Left lung (tissue), 10 donors: ENCODE measurements around the gene PLA2R1. TPM values are rescaled to one million over a fixed set of nuclear protein-coding genes. Genes with fewer than 3 reads are reported as not detected.
"Not testable (repeated sequence)": the region's sequence is repeated elsewhere in the genome, so short reads cannot be mapped to it uniquely, and the experiment has no call there.

Experiments used
- ATAC-seq: fragments of 200-7000 bp; cut with Tn5 transposase; one replicate; pipeline ENCODE4 v1.9.1; 2020; ENCODE audit warnings: moderate library complexity
- DNase-seq, 4 donors: peaks; one replicate each; pipeline ENCODE4 v3.0.0-alpha.2; 2013 to 2020
- H3K27ac ChIP-seq, 2 donors: fragments of 200-600 bp; sonication (generic) in 1 of 2; one replicate each; pipeline versions ENCODE4 v1.5.0 to v1.8.0; 2020 to 2021
- H3K27me3 ChIP-seq, 2 donors: fragments of 200-600 bp; sonication (generic) in 1 of 2; one replicate each; pipeline versions ENCODE4 v1.5.0 to v1.8.0; 2020 to 2021
- H3K36me3 ChIP-seq, 2 donors: fragments of 200-600 bp; sonication (generic) in 1 of 2; one replicate each; pipeline versions ENCODE4 v1.5.0 to v1.8.0; 2020 to 2021
- H3K4me1 ChIP-seq, 2 donors: fragments of 200-600 bp; one replicate each; pipeline ENCODE4 v1.8.0; 2021
- H3K4me3 ChIP-seq, 2 donors: fragments of 200-600 bp; sonication (generic) in 1 of 2; one replicate each; pipeline versions ENCODE4 v1.5.0 to v1.8.0; 2020 to 2021; ENCODE audit warnings: mild to moderate bottlenecking in 1 of 2
- H3K9me3 ChIP-seq, 2 donors: fragments of 200-600 bp; sonication (generic) in 1 of 2; one replicate each; pipeline versions ENCODE4 v1.5.0 to v1.8.0; 2020 to 2021
- CTCF ChIP-seq, 2 donors: fragments of 200-600 bp; sonication (generic) in 1 of 2; IDR thresholded peaks; one replicate each; pipeline versions ENCODE4 v1.5.0 to v1.8.0; 2021; ENCODE audit warnings: antibody characterized with exemption in 2 of 2
- intact Hi-C, 2 donors: fragments of 100-400 bp; cut with DNase I; formaldehyde crosslinking; loops; one replicate each; pipeline versions ENCODE4 v1.11.2 to v1.14.2; 2022
- polyA plus RNA-seq, 6 donors: library from polyadenylated mRNA; unstranded; fragments of 120-200 nt; gene quantifications; one replicate each; pipeline ENCODE4 v1.2.1, GENCODE V29; 2013; ENCODE audit not compliant: insufficient read length in 6 of 6
- total RNA-seq, 2 donors: library from RNA; stranded (reverse); fragmentation: NEBNext Ultra II Directional; extraction: Animal tissue kit (Norgen Biotek cat#: 25700); gene quantifications; one replicate each; pipeline ENCODE4 v1.2.1, GENCODE V29; 2021
- donor health status: DM: no; HTN: yes; CAD: no.
- donor health status: DM: no; HTN: no; CAD: no.

PLA2R1 gene
- total and polyA plus RNA-seq, 8 donors: 4.1 to 7.2 (median 5.5) TPM

- no peak overlapping the region for H3K27ac ChIP-seq
- no peaks in the 10 kb centered on the region for H3K36me3 ChIP-seq
- H3K4me1 ChIP-seq: peaks cover 0 to 2% of the 10 kb centered on the region in 2 donors
- no peak for DNase-seq
- ATAC-seq: no peak
- H3K27me3 ChIP-seq: no peaks in the 10 kb centered on the region
- no peak overlapping the region for H3K4me3 ChIP-seq
- intact Hi-C loops: no loop called here
- no peaks in the 10 kb centered on the region for H3K9me3 ChIP-seq
- no peak for TF ChIP-seq CTCF (IDR thresholded peaks at IDR 0.05)
These were observed 85.8 kb downstream of the PLA2R1 start for GRCh38 chr2:159976527-159977160.

- Histone ChIP-seq H3K27ac (no peak overlapping the region), H3K4me3 (no peak overlapping the region), H3K4me1 (no peaks in the 10 kb centered on the region), H3K9me3 (no peaks in the 10 kb centered on the region), H3K36me3 (no peaks in the 10 kb centered on the region), H3K27me3 (no peaks in the 10 kb centered on the region)
- ATAC-seq: no peak
- no peak for TF ChIP-seq CTCF (IDR thresholded peaks at IDR 0.05)
- intact Hi-C loops: no loop called here
- no peak for DNase-seq
These were observed 89.1 kb downstream of the PLA2R1 start for GRCh38 chr2:159973325-159973724.

GRCh38 chr2:159971365-159972152 is 90.9 kb downstream of the PLA2R1 start:
- intact Hi-C loops: no loop called here
- Histone ChIP-seq H3K4me1 (no peaks in the 10 kb centered on the region), H3K4me3 (no peak overlapping the region), H3K27ac (no peak overlapping the region), H3K27me3 (no peaks in the 10 kb centered on the region), H3K36me3 (no peaks in the 10 kb centered on the region), H3K9me3 (no peaks in the 10 kb centered on the region)
- no peak for TF ChIP-seq CTCF (IDR thresholded peaks at IDR 0.05)
- DNase-seq (no peak), ATAC-seq (no peak)

- H3K4me1 ChIP-seq, H3K27ac ChIP-seq, DNase-seq, H3K9me3 ChIP-seq, H3K27me3 ChIP-seq, H3K4me3 ChIP-seq, ATAC-seq, intact Hi-C loops, H3K36me3 ChIP-seq: not testable (repeated sequence)
These were observed 91.9 kb downstream of the PLA2R1 start for GRCh38 chr2:159970548-159970947.

- intact Hi-C loops: no loop called here
These were observed 94.0 kb downstream of the PLA2R1 start for GRCh38 chr2:159968279-159968900.

More at GRCh38 chr2:159968279-159968900, 94.0 kb downstream of the PLA2R1 start:
- Histone ChIP-seq H3K4me1 (no peaks in the 10 kb centered on the region), H3K27ac (no peak overlapping the region), H3K36me3 (no peaks in the 10 kb centered on the region), H3K4me3 (no peak overlapping the region), H3K9me3 (no peaks in the 10 kb centered on the region), H3K27me3 (no peaks in the 10 kb centered on the region)
- peak; percentile 6 to 17 for TF ChIP-seq CTCF (IDR thresholded peaks at IDR 0.05)
- DNase-seq (peak in 2 of 4 donors; percentile 47 to 68), ATAC-seq (peak; percentile 80)
